HG02885 (cell line): ENCODE data around the gene MGMT.

Experiments used
- ATAC-seq: cut with Tn5 transposase; IDR thresholded peaks from one replicate; pipeline ENCODE4 v1.9.1; 2021; ENCODE audit warnings: mild to moderate bottlenecking; ENCODE audit not compliant: unreplicated experiment, poor library complexity

Gene MGMT

DNA sequence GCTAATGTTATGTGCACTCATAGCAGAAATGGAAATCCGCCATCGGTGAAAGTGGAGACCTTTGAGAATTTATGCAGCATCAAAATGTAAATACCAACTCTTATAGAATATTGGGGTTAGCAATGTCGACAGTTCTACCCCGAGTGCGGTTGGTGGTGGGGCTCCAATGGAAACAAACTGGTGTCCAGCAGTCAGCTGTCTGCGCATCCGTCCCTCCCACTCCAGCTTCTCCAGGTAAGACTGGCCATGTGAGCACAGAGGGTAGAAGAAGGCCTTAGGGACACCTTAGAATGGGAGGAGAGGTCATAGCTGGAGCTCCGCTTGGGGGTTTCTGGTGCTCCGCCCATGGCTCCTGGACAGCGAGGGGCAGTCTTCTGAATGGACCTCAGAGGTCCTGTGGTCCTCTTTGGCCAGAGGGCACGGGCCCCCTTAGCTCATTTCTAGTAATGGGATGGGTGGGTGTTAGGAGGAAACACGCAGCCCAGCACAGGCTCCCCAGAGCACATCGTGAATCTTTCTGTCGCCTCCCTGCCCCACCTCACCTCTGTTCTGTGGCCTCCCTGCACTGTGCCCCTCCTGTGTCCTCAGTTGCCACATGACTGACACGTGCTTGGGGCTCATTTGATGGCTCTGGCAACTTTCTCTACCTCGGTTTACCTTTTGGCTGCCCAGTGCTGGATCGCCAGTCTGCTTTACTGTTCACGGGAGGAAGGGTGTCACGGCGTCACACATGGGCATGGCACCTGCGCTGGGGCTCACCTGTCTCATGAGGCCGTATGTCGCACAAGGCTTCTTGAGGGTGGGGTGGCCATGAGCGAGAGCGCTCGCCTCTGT, 50.0 kb downstream of the MGMT start:
- ATAC-seq, result no peak

- ATAC-seq, result no peak
These were observed 50.6 kb downstream of the MGMT start for GRCh38 chr10:129517680-129518057.

DNA sequence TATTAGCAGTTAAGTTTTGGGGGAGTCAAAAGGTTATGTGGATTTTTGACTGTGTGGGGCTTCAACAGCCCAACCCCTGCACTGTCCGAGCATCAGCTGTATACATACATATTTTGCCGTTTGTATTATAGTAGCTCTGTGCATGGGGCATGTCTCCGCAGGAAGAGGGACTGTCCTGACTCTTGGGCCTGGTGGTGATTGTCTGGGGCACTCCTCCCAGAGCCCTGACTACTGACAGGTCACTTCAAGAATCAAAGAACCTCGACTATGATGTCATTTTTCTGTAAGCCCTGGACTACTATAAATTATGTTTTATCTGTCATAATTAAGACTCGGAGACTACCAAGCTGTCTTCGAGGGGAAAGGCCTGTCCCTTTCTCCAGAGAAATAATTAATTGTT, 51.8 kb downstream of the MGMT start:
- ATAC-seq, result no peak

- ATAC-seq, result no peak
These were observed 53.5 kb downstream of the MGMT start for GRCh38 chr10:129520440-129521080.

DNA sequence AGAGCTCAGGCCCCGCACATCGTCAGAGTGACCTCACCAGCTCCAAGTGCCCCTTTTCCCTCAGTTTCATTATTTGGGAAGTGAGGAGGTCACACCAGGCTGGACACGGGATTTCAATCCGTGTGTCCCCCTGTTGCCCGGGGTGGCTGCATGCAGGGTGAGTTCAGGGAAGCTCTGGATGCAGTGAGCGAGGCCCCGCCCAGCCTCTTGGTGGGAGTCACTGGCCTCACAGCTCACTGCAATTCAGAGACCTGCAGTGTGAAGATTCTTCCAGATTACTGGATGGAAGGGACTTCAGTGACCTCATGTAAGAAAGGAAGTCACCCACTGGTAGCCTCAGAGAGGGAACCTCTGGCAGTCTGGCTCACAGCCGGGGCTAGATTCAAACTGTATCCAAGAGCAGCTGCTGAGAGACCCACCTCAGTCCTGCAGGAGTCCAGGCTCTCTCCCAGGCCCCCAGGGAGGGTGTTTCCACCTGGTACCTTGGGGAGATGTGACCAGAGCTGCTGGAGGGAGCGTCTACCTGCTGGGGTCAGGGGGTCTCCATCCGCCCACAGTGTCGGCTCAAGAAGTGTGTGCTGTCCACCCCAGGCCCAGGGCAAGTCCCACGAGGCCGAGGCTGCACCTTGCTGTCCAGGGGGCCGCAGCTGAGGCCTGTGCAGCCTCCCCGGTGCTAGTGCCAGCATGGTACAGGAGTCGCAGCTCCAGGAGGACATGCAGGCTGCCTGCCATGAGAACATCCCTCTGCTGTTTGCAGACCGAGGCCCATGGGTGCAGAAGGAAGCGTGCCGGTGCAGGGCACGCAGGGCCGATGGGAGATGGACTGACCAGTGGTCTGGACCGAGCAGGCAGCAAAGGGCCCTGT, 54.4 kb downstream of the MGMT start:
- no peak for ATAC-seq

DNA sequence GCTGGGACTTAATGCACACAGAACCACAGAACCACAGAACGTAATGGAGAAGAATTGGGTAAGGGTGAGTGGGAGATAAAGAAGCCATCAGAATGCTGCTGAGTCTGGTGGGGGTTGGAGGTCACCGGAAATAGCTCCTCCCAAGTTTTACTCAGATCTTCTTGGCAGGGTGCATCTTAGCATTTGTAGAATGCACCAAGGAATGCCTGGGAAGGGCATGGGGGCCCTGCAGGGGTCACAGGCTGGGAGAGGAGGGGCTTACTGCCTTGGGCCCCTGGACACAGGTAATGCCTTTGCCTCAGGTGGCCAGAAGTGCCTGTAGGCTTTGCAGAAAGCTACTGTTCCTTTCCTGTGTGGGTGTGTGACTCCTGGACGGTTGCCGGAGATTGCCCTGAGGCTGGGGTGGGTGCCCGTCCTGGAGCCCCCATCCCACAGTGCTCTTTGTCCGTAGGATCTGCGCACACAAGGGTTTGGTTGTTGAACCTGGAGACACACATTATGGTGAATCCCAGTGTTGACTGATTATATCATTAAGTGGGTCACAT, 55.1 kb downstream of the MGMT start:
- ATAC-seq, result no peak

GRCh38 chr10:129523031-129523722, 56.1 kb downstream of the MGMT start:
- ATAC-seq, result no peak

DNA sequence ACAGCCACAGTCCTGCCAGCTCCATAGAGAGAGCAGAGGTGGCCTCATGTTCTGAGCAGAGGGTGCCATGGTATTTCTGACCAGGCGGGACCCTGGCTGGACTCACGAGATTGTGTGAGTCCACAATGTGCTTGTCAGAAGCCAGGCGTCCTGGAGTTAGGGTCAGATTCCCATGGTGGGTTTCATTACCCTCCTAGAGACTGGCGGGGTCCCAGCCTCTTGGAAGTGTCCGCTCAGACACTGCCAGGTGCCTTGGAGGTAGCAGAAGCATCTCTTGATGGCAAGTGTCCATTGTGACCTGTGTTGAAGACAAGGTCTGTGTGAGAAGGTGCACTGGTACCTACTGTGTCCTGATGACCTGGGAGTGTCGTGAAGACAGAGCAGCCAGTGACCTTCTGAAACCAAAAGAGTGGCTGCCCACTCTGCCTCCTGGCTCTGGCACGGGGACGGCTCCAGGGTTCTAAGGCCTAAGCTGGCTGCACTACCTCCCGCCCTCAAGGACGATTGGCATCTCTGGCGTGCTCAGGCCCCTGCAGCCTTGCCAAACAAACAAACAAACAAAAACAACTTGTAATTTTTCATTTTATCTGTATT, 56.8 kb downstream of the MGMT start:
- no peak for ATAC-seq

GRCh38 chr10:129524936-129525335, 57.9 kb downstream of the MGMT start:
- no peak for ATAC-seq

DNA sequence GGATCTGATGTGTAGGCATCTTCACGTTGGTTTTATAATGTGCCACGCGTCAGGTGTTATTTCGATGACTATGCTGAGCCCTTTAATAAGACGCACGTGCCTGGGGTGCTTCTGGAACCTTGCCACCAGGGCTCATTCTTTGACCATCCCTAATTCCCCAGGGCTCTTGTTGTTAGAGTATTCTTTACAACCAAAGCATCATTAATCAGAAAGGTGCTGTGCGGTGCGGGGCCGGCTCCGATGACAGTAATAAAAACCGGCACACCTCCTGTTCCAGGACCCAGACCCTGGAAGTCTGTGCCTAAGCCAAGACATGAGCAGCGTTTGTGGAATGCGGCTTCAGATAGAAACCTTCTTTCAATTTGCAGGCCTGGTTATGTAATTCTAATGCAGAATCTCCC, 58.4 kb downstream of the MGMT start:
- ATAC-seq, result no peak

DNA sequence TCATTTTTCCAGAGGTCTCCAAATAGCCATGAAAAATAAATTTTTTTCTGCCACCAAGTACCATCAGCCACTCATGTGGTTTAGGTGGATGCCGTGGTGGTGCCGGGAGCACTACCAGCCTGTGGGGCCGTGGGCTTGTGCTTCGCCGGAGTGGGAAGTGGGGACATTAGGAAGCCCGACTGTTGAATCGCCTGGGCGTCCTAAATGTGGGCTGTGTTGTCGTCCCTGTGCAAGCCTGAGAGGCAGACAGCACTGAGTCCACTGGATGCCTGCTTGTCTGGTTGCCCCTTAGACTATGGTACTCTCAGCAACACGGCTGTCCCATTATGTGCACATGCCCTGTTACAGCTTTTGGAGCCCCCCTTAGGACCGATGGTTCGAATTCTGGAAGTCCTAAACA, 59.9 kb downstream of the MGMT start:
- no peak for ATAC-seq

DNA sequence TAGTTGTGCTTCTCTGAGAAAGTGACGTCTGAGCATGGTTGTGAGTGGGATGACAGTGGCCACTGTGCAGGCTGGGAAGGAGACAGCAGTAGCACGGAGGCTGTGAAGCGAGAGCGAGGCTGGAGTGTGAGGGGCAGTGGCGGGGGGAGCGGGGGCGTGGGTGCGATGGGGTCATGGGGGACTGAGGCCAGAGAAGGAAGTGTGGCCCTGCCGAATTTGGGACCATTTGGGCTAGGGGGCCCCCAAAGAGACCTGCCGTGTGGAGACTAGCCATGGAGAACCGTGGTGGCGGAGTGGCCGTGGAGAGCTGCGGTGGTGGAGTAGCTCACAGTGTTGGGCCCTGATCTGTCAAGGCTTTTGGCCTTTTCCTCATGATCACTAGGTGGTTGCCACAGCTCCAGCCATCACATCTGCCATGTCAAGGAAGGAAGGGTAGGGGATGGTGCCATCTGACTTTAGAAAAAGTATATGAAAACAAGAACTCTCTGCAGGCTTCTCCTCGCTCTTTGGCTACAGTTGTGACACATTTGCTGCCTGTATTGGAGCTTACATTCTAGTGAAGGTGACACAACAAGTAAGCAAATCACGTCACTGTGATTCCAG, 61.4 kb downstream of the MGMT start:
- ATAC-seq, result no peak

DNA sequence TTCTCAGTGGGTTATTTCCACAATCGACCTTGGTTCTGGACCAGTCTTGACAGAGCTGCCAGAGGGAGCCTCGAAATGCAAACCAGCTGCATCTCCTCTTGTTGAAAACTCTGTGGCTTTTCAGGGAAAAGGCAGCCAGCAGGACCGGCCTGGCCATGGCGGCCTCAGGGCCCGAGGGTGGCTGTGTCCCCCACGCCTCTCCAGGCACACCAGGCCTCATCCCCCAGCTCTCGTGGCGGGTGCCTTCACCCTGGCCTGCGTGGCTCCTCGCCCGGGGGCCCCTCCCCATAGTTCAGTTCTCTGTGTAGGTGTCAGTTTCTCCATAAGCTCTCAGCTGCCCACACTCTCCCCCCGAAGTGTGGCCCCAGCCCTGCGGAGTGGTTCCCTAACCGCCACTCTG, 63.5 kb downstream of the MGMT start:
- no peak for ATAC-seq

GRCh38 chr10:129531195-129531968, 64.3 kb downstream of the MGMT start:
- no peak for ATAC-seq

GRCh38 chr10:129531969-129532660, 65.1 kb downstream of the MGMT start:
- ATAC-seq, result no peak

DNA sequence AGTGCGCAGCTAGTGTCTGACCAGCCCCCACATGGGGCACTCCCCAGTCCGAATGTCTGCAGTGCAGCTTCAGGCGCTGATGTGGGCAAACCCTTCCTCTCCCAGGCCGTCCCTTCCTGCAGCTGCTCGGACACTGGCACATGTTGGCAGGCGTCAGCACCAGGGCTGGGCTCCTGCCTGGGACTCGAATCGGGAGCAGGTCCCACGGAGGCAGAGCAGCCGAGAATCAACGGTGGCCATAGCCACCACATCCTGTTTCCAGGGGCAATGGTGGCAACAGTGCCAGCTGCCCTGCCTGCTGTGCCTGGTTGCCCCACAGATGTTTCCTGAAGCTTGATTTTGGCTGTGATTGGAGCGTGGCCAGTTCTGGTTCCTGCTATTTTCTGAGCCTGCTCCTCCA, 65.8 kb downstream of the MGMT start:
- no peak for ATAC-seq

DNA sequence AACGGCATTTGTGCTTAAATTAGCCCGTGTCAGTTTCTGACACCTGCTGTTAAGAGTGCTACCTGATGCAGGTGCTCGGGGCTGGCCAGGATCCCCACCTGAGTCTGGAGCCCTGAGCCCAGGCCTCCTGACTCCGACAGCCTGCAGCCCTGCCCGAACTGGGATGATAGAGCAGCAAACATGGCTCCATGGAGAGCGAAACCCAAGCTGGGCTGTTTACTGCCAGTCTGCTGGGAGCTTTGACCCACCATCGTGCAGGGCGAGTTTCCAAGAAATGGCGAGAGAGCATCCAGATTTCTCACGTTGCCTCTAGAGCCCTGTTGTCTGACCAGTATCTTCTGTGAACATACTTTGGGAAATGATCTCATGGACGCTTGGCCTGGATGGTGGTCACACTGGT, 66.2 kb downstream of the MGMT start:
- ATAC-seq, result no peak

GRCh38 chr10:129534826-129535225, 67.8 kb downstream of the MGMT start:
- ATAC-seq, result no peak
